Loucy (cell line): ENCODE results near the gene ZNF423.

ENCODE experiments used
- H2AFZ ChIP-seq: fragments of 200-600 bp; sonication (generic); 2 replicates; pipeline ENCODE4 v1.6.0; 2016; ENCODE audit warnings: antibody characterized with exemption, mild to moderate bottlenecking, low read length, moderate library complexity
- H3F3A ChIP-seq: fragments of 200-600 bp; 2 replicates; pipeline ENCODE4 v1.6.0; 2016; ENCODE audit warnings: antibody characterized with exemption, low read depth, mild to moderate bottlenecking
- H3K27me3 ChIP-seq: fragments of 200-600 bp; sonication (generic); 2 replicates; pipeline ENCODE4 v1.6.1; 2014; ENCODE audit warnings: low read length, mild to moderate bottlenecking; ENCODE audit not compliant: insufficient read depth, poor library complexity, severe bottlenecking
- H3K36me3 ChIP-seq: fragments of 200-600 bp; sonication (generic); 2 replicates; pipeline ENCODE4 v1.6.1; 2016; ENCODE audit warnings: low read length; ENCODE audit not compliant: insufficient read depth
- H3K4me1 ChIP-seq: fragments of 200-600 bp; sonication (generic); 2 replicates; pipeline ENCODE4 v1.5.1; 2014; ENCODE audit warnings: low read length, mild to moderate bottlenecking; ENCODE audit not compliant: insufficient read depth, poor library complexity, severe bottlenecking
- H3K4me2 ChIP-seq: fragments of 200-600 bp; sonication (generic); 2 replicates; pipeline ENCODE4 v1.6.0; 2014; ENCODE audit warnings: antibody characterized with exemption, low read length, low read depth, mild to moderate bottlenecking; ENCODE audit not compliant: poor library complexity, severe bottlenecking
- H3K4me3 ChIP-seq: fragments of 200-600 bp; sonication (generic); 2 replicates; pipeline ENCODE4 v1.5.1; 2014; ENCODE audit warnings: low read length, mild to moderate bottlenecking, mixed read lengths; ENCODE audit not compliant: poor library complexity, severe bottlenecking
- H3K79me2 ChIP-seq: fragments of 200-600 bp; sonication (generic); 2 replicates; pipeline ENCODE4 v1.6.1; 2014; ENCODE audit warnings: low read length; ENCODE audit not compliant: insufficient read depth
- H3K9ac ChIP-seq: fragments of 200-600 bp; sonication (generic); 2 replicates; pipeline ENCODE4 v1.6.0; 2014; ENCODE audit warnings: mild to moderate bottlenecking, low read depth, low read length, moderate library complexity; ENCODE audit not compliant: poor library complexity, severe bottlenecking
- H3K9me2 ChIP-seq: fragments of 200-600 bp; sonication (generic); replicated peaks from 2 replicates; pipeline ENCODE4 v1.6.1; 2016; ENCODE audit warnings: low read depth, low read length, mixed read lengths
- H3K9me3 ChIP-seq: fragments of 200-600 bp; sonication (generic); 2 replicates; pipeline ENCODE4 v1.6.1; 2014; ENCODE audit warnings: mild to moderate bottlenecking, antibody characterized with exemption, low read length, low read depth; ENCODE audit not compliant: insufficient read depth
- H4K20me1 ChIP-seq: fragments of 200-600 bp; sonication (generic); 2 replicates; pipeline ENCODE4 v1.6.0; 2014; ENCODE audit warnings: antibody characterized with exemption, low read length, mild to moderate bottlenecking; ENCODE audit not compliant: insufficient read depth, poor library complexity, severe bottlenecking
- CTCF ChIP-seq: fragments of 200-600 bp; sonication (generic); conservative IDR thresholded peaks from 2 replicates; pipeline ENCODE4 v1.5.1; 2014; ENCODE audit warnings: mild to moderate bottlenecking, antibody characterized with exemption, low read length
- EZH2phosphoT487 ChIP-seq: fragments of 200-600 bp; IDR thresholded peaks from 2 replicates; pipeline ENCODE4 v1.6.1; 2018; ENCODE audit warnings: antibody characterized with exemption, mild to moderate bottlenecking, moderate library complexity, borderline replicate concordance

The ZNF423 gene

GRCh38 chr16:49716339-49716934, 139.5 kb downstream of the ZNF423 start:
- Histone ChIP-seq H3F3A (no peaks in the 10 kb centered on the region), H3K9ac (no peak overlapping the region), H3K79me2 (no peaks in the 10 kb centered on the region), H3K36me3 (no peaks in the 10 kb centered on the region), H3K4me3 (no peak overlapping the region), H3K27me3 (no peaks in the 10 kb centered on the region), H4K20me1 (no peaks in the 10 kb centered on the region), H3K9me2 (no peaks in the 10 kb centered on the region), H3K4me2 (no peak overlapping the region), H3K9me3 (no peaks in the 10 kb centered on the region), H3K4me1 (no peaks in the 10 kb centered on the region), H2AFZ (no peak overlapping the region)
- no peak for TF ChIP-seq CTCF
- no peak for TF ChIP-seq EZH2phosphoT487

- Histone ChIP-seq H3K79me2 (no peaks in the 10 kb centered on the region), H3K4me3 (no peak overlapping the region), H3K36me3 (no peaks in the 10 kb centered on the region), H3K4me1 (no peaks in the 10 kb centered on the region), H4K20me1 (no peaks in the 10 kb centered on the region), H3F3A (no peaks in the 10 kb centered on the region), H2AFZ (no peak overlapping the region), H3K9me2 (no peaks in the 10 kb centered on the region), H3K9ac (no peak overlapping the region), H3K4me2 (no peak overlapping the region), H3K27me3 (no peaks in the 10 kb centered on the region), H3K9me3 (no peaks in the 10 kb centered on the region)
- TF ChIP-seq EZH2phosphoT487: no peak
- no peak for TF ChIP-seq CTCF
These were observed 142.1 kb downstream of the ZNF423 start for GRCh38 chr16:49713770-49714169.

- no peak overlapping the region for H3K4me2 ChIP-seq
- no peaks in the 10 kb centered on the region for H3K79me2 ChIP-seq
- H3K4me3 ChIP-seq: no peak overlapping the region
- TF ChIP-seq CTCF: no peak
- no peak for TF ChIP-seq EZH2phosphoT487
- H3K9me2 ChIP-seq: no peaks in the 10 kb centered on the region
- no peaks in the 10 kb centered on the region for H3K36me3 ChIP-seq
- H3F3A ChIP-seq: no peaks in the 10 kb centered on the region
- H2AFZ ChIP-seq: no peak overlapping the region
- no peak overlapping the region for H3K9ac ChIP-seq
- no peaks in the 10 kb centered on the region for H3K4me1 ChIP-seq
- H4K20me1 ChIP-seq: no peaks in the 10 kb centered on the region
- H3K27me3 ChIP-seq: no peaks in the 10 kb centered on the region
- no peaks in the 10 kb centered on the region for H3K9me3 ChIP-seq
These were observed 143.4 kb downstream of the ZNF423 start for GRCh38 chr16:49712542-49712941.
